Dermis blood vessel endothelial cell (primary cell): ENCODE data around the gene PLPP3. TPM values are rescaled to one million over a fixed set of nuclear protein-coding genes. Genes with fewer than 3 reads are reported as not detected.

Source experiments
- DNase-seq: peaks from one replicate; pipeline ENCODE4 v3.0.0; 2010
- total RNA-seq: library from RNA; depleted of rRNA; stranded (reverse); fragments of >200 nt; gene quantifications from 2 replicates; pipeline ENCODE4 v1.2.3, GENCODE V29; 2014

Gene PLPP3
- total RNA-seq, 1 donor from 2014 or later: 49.2 TPM

GRCh38 chr1:56575865-56576264, 3.5 kb downstream of the PLPP3 start:
- peak; percentile 21 for DNase-seq

DNA sequence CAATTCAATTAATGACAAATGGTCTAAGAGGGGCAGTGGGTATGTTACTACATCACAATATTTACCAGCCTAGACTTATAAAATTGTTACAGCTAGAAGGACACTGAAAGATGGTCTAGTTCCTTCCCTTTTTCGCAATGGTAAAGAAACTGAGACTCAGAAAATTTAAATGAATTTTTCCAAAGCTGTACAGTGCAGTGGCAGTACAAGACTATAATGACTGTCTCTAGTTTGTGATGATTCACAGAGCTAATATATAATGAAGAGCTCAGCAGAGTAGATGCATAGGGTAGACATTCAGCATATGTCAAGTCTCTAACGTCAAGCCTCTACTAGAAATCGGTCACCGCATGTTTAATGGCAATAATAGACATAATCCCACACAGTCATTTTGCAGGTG, 4.6 kb downstream of the PLPP3 start:
- DNase-seq: peak; percentile 35

DNA sequence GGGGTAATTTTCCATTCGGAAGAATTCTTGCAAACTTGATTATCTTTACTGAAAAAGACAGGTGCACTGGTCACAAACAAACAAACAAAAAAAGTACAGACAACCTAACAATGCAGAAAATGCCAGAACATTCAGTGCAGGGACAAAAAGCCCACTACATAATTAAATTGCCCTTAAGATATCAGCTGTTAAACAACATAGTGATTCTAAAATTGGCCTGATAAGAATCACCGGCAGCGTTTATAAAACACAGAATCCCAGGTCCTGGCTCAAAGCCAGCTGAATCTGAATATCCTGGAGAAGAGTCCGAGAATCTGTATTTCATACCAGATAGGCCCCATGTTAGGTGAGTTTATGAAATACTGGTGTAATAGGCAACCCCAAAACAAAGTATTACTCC, 6.1 kb downstream of the PLPP3 start:
- peak; percentile 66 for DNase-seq

DNA sequence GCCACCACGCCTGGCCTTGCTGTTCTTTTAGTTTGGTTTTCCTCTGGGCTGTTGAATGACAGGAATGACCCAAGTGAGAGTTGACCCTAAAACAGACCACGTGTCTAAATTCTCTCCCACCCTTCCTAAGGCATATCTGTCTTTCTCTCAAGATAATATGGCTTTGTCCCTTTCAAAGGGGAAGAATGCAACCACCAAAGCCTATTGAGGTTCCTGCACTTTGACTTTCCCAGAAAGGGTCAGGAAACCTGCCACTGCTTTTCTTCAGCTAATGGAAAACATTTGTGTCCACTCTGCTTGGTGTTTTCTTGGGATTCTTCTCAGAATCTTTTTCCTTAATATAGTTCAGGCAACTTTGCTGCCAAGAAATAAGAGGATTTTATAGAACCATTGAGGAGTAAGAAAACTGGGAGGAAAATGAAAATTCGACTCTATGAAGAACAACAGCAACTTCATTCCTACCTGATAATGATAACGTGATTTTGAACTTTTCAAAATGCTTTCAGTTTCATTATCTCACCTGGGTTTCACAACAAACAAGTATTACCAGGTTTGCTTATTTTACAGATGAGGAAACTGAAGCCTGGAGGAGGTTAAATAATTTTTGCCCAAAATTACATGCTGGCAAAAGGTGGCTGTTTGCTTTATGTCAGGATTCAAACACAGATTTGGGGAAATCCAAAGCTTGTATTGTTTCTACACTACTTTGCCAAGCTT, 6.9 kb downstream of the PLPP3 start:
- no peak for DNase-seq

GRCh38 chr1:56571448-56571847, 7.9 kb downstream of the PLPP3 start:
- DNase-seq: no peak

- DNase-seq: no peak
Observed at GRCh38 chr1:56570924-56571372, 8.4 kb downstream of the PLPP3 start.

DNA sequence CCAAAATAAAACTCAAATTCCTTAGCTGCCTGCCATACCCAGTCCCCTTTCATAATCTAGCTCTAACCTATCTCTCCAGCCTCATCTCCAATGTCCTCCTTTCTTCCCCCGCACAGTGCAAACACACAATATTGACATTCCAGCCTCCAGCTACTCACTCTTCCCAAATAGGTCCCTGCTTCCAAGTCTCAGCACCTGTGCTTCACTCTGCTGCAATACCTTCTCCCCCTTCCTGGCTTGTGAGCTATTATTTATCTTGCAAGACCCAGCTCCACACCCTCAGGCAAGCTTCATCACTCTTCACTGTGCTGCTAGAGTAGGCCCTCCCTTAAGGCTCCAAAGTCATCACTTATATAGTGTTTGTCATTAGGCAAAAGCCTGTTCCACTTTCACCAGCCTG, 9.7 kb downstream of the PLPP3 start:
- DNase-seq: no peak

GRCh38 chr1:56566994-56567393, 12.4 kb downstream of the PLPP3 start:
- peak; percentile 57 for DNase-seq

DNA sequence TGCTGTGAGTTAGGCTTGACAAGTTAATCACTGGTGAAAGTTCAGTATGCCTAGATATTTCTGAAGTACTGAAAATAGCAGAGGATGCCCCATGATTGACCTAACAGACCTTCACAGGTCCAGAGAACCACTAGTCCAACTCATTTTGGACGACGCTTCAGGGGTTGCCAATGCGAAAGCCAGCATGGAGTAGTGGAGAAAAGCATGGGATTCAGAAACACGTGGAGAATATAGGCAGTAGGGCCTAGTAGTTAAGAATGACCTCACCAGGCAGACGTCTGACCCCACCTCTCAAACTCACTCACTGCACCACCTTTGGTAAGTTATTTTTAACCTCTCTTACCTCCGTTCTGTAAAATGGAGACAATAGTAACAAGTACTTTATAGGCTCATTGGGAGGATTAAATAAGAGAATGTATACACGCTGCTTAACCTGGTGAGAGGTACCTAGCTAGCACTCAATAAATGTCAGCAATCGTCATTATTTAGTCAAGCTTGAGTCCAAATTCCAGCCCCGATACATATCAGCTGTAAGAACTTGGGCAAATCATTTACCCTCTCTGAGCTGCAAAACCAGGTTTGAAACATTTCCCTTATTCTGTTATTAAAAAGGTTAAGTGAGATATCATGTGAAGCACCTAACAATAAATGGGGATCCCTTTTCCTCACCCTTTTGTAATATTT, 13.2 kb downstream of the PLPP3 start:
- DNase-seq: no peak

GRCh38 chr1:56564615-56565014, 14.7 kb downstream of the PLPP3 start:
- no peak for DNase-seq

GRCh38 chr1:56563568-56563967, 15.8 kb downstream of the PLPP3 start:
- DNase-seq: no peak

- no peak for DNase-seq
Observed at GRCh38 chr1:56562891-56563452, 16.4 kb downstream of the PLPP3 start.

- no peak for DNase-seq
Observed at GRCh38 chr1:56561227-56562019, 17.9 kb downstream of the PLPP3 start.

DNA sequence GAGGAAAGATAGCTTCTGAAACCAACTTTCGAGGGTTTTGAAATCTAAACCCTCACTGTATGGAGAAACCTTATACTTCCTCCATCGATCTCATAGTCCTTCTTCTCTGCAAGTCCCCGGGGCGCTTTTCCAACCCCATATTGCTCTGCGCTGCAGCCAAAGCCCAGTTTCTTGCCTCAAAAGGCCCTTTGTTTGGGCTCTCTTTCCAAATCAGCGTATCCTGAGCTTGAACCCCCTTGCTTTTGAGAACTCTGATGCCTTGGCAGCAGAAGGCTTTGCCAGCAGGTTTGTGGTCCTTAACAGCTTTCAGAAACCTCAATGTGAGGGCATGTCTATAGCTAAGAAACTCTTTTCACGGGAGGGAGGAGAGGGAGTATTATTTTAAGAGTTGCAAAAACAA, 21.6 kb downstream of the PLPP3 start:
- no peak for DNase-seq

- DNase-seq: no peak
Observed at GRCh38 chr1:56555448-56555847, 23.9 kb downstream of the PLPP3 start.

DNA sequence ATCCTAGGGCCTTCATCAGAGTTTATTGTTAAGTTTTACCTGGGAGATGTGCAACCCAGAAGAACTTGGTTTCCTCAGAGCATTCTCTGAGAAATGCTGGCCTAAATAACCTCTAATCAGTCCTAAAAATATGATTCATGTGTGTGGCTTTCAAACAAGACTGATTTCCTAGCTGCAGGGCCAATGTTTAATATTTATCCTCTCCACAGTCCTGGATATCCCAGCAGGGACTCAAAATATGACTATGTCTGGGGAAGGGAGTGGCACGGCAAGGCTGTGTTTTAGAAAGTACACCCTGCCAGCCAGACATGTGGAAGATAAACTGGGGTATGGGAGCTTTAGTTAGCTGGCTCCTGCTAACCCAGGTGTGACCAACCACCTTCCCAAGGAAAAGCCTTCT, 26.3 kb downstream of the PLPP3 start:
- no peak for DNase-seq

DNA sequence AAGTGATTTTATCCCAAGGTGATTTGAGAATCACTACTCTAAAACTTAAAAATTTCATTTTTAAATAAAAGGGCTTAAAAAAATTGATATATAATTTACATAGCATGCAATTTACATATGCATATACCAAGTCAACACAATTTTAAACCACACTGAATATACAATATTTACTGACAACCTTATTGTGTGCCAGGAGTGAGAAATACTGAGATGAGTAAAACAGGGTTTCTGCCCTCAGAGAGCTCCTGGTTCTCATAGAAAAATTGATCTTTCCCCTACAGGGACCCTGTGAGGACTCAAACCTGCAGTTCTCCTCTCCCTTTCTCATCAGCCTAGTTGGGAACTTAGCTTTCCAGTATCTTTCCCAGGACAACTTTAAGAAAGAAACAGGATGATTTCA, 27.0 kb downstream of the PLPP3 start:
- no peak for DNase-seq

DNA sequence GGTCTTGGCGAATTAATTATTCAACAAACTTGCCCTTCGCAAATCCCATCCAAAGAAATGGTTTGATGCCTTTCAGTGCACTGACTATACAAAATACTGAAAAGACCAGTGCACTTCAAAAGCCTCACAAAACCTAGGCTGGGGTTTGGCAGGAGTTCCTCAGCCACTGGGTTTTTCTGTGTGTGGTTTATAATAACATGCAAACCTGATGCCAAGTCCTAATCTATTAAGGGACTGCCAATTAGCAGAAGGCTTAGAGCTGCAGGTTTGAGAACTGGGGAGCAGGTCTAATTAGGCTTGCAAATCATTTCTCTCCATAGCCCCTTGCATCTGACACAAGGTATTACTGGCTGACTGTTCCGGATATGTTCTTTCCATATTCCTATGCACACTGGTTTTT, 27.7 kb downstream of the PLPP3 start:
- DNase-seq: no peak

- DNase-seq: no peak
Observed at GRCh38 chr1:56550859-56551188, 28.5 kb downstream of the PLPP3 start.

DNA sequence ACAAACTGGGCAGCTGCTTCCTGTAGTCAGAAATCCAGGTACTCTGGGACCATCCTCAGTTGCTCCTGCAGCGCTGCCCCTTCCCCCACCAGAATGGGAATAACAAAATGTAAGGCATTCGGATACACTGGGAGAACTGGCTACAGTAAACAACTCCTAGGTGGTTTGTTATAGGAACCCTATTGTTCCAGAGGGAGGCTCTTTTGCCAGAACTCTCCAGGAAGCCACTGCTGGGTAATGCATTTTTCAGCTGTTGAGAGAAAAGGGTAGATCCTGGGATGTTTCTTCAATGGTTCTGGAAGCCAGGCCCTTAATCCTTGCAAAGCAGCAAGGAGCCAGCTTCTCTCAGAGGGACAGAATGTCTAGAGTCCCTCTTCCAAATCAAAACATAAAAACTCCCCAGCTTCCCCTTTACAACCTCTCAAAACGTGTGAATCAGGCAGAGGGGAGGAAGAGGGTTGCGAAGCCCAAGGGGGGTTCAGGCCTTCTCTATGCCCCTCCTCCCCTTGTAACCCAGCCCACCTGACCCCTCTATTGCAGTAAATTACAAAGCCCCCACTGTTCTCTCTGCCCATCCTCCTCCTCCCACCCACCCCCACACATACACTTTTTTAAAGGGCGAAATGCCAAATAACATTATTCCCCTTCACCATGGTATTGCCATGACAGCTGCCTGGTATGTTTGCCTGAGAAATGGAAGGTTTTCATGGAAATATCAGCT, 29.1 kb downstream of the PLPP3 start:
- DNase-seq: peak; percentile 68

DNA sequence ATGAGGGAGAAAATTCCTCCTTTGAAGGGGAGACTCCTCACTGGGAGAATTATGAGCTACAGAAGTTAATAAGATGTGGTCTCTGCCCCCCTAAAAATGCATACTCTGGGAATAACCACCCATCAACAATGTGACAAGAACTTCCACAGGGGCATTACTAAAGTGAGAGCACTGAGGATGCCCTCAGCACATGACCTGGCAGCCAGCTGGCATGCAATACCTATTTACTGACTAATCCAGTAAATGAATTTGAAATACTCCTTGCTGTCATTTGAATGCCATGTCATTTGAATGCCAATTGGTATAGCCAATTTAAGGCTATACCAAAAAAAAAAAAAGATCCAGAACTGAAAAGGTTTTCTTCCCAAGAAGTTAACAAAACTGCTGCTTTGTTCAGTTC, 30.8 kb downstream of the PLPP3 start:
- DNase-seq: no peak

GRCh38 chr1:56547977-56548376, 31.4 kb downstream of the PLPP3 start:
- no peak for DNase-seq

GRCh38 chr1:56547473-56547872, 31.9 kb downstream of the PLPP3 start:
- DNase-seq: no peak
